ENCODE data around the gene ZEB2. TPM values are rescaled to one million over a fixed set of nuclear protein-coding genes. Genes with fewer than 3 reads are reported as not detected.

ZEB2 gene
- total RNA-seq, 2 donors from 2014 or later: 76.1 to 91.7 TPM

GRCh38 chr2:144390424-144391020 is 129.4 kb downstream of the ZEB2 start:
- Histone ChIP-seq H3K27ac (peak overlapping the region; percentile 36 to 73), H3K9me3 (no peaks in the 10 kb centered on the region), H3K4me3 (no peak overlapping the region), H3K4me1 (peaks cover 0 to 18% of the 10 kb centered on the region in 2 donors), H3K27me3 (no peaks in the 10 kb centered on the region), H3K36me3 (peaks cover 48% of the 10 kb centered on the region)
- DNase-seq (ENCODE audit: low spot score): no peak
- TF ChIP-seq CTCF (IDR thresholded peaks at IDR 0.05): no peak

GRCh38 chr2:144389930-144390311 is 130.0 kb downstream of the ZEB2 start:
- H3K4me3 ChIP-seq: no peak overlapping the region
- H3K36me3 ChIP-seq: peaks cover 43% of the 10 kb centered on the region
- H3K27ac ChIP-seq: peak overlapping the region; percentile 36 to 73

GRCh38 chr2:144389151-144389929 is 130.6 kb downstream of the ZEB2 start:
- Histone ChIP-seq H3K9me3 (no peaks in the 10 kb centered on the region), H3K4me1 (peaks cover 0 to 18% of the 10 kb centered on the region in 2 donors), H3K36me3 (peaks cover 39% of the 10 kb centered on the region), H3K27me3 (no peaks in the 10 kb centered on the region), H3K4me3 (no peak overlapping the region), H3K27ac (peak overlapping the region; percentile 36 to 73)
- TF ChIP-seq CTCF (IDR thresholded peaks at IDR 0.05): no peak
- DNase-seq (ENCODE audit: low spot score): no peak

More at GRCh38 chr2:144389930-144390311, 130.0 kb downstream of the ZEB2 start:
- Histone ChIP-seq H3K27me3 (no peaks in the 10 kb centered on the region), H3K4me1 (peaks cover 0 to 18% of the 10 kb centered on the region in 2 donors), H3K9me3 (no peaks in the 10 kb centered on the region)
- no peak for DNase-seq (ENCODE audit: low spot score)
- no peak for TF ChIP-seq CTCF (IDR thresholded peaks at IDR 0.05)

- no peaks in the 10 kb centered on the region for H3K9me3 ChIP-seq
- H3K4me1 ChIP-seq: peaks cover 0 to 32% of the 10 kb centered on the region in 2 donors
- DNase-seq (ENCODE audit: low spot score): no peak
- peak overlapping the region in 1 of 2 donors; percentile 1 for H3K27ac ChIP-seq
- no peaks in the 10 kb centered on the region for H3K27me3 ChIP-seq
- no peak overlapping the region for H3K4me3 ChIP-seq
- peaks cover 12% of the 10 kb centered on the region for H3K36me3 ChIP-seq
- no peak for TF ChIP-seq CTCF (IDR thresholded peaks at IDR 0.05)
Observed at GRCh38 chr2:144385381-144385780, 134.5 kb downstream of the ZEB2 start.

GRCh38 chr2:144383571-144384100 is 136.3 kb downstream of the ZEB2 start:
- no peak overlapping the region for H3K4me3 ChIP-seq
- no peak overlapping the region for H3K27ac ChIP-seq
- TF ChIP-seq CTCF (IDR thresholded peaks at IDR 0.05): no peak
- H3K27me3 ChIP-seq: no peaks in the 10 kb centered on the region
- H3K4me1 ChIP-seq: peaks cover 0 to 26% of the 10 kb centered on the region in 2 donors
- no peaks in the 10 kb centered on the region for H3K36me3 ChIP-seq
- no peaks in the 10 kb centered on the region for H3K9me3 ChIP-seq
- no peak for DNase-seq (ENCODE audit: low spot score)
